Mesendoderm (in vitro differentiated cells): ENCODE measurements around the gene BRDT.

Experiments
- DNase-seq: peaks from one replicate; pipeline ENCODE4 v3.0.0; 2013
- H2AK5ac ChIP-seq: 2 replicates; pipeline ENCODE4 v1.6.1; 2013; ENCODE audit warnings: low read length, inconsistent platforms
- H2BK120ac ChIP-seq: 2 replicates; pipeline ENCODE4 v1.6.1; 2013; ENCODE audit warnings: low read depth, mild to moderate bottlenecking, low read length, moderate library complexity, mixed read lengths
- H2BK15ac ChIP-seq: replicated peaks from 2 replicates; pipeline ENCODE4 v1.6.1; 2013; ENCODE audit warnings: low read depth, mild to moderate bottlenecking, moderate library complexity
- H2BK5ac ChIP-seq: 2 replicates; pipeline ENCODE4 v1.6.1; 2013; ENCODE audit warnings: low read length, inconsistent platforms
- H3K18ac ChIP-seq: 2 replicates; pipeline ENCODE4 v1.6.1; 2013; ENCODE audit warnings: mild to moderate bottlenecking, low read length, mixed read lengths
- H3K23ac ChIP-seq: one replicate; pipeline ENCODE4 v1.6.1; 2013; ENCODE audit warnings: low read length
- H3K27ac ChIP-seq: 2 replicates; pipeline ENCODE4 v1.5.1; 2013; ENCODE audit warnings: low read depth, mild to moderate bottlenecking, inconsistent platforms, low read length, moderate library complexity
- H3K27me3 ChIP-seq: 2 replicates; pipeline ENCODE4 v1.6.1; 2013; ENCODE audit warnings: low read length, control low read depth, mild to moderate bottlenecking, inconsistent platforms; ENCODE audit not compliant: insufficient read depth, poor library complexity
- H3K36me3 ChIP-seq: 2 replicates; pipeline ENCODE4 v1.6.1; 2013; ENCODE audit warnings: low read length, inconsistent platforms; ENCODE audit not compliant: control insufficient read depth, insufficient read depth
- H3K4ac ChIP-seq: one replicate; pipeline ENCODE4 v1.6.1; 2013; ENCODE audit warnings: low read depth, mild to moderate bottlenecking, low read length, moderate library complexity
- H3K4me1 ChIP-seq: 2 replicates; pipeline ENCODE4 v1.6.1; 2013; ENCODE audit warnings: low read depth, low read length, inconsistent platforms; ENCODE audit not compliant: control insufficient read depth
- H3K4me2 ChIP-seq: 2 replicates; pipeline ENCODE4 v1.6.1; 2013; ENCODE audit warnings: low read length
- H3K4me3 ChIP-seq: 2 replicates; pipeline ENCODE4 v1.5.1; 2013; ENCODE audit warnings: mild to moderate bottlenecking, low read length
- H3K56ac ChIP-seq: one replicate; pipeline ENCODE4 v1.6.1; 2013; ENCODE audit warnings: low read length
- H3K79me1 ChIP-seq: 2 replicates; pipeline ENCODE4 v1.6.1; 2013; ENCODE audit warnings: low read length, inconsistent platforms
- H3K79me2 ChIP-seq: 2 replicates; pipeline ENCODE4 v1.6.1; 2013; ENCODE audit warnings: mild to moderate bottlenecking, low read length; ENCODE audit not compliant: control insufficient read depth, insufficient read depth
- H3K9ac ChIP-seq: 2 replicates; pipeline ENCODE4 v1.6.1; 2013; ENCODE audit warnings: low read length, inconsistent platforms
- H4K5ac ChIP-seq: one replicate; pipeline ENCODE4 v1.6.1; 2013; ENCODE audit warnings: low read length
- H4K8ac ChIP-seq: one replicate; pipeline ENCODE4 v1.6.1; 2013; ENCODE audit warnings: low read depth, mild to moderate bottlenecking, control low read depth, low read length, moderate library complexity
- WGBS: extraction: QIAGEN DNeasy Blood & Tissue Kit; methylation state at CpG from one replicate; pipeline ENCODE4 v1.1.7; 2013; ENCODE audit warnings: low lambda C conversion rate, missing lambda C conversion rate; ENCODE audit not compliant: insufficient coverage; ENCODE audit errors: extremely low coverage; 5-methylcytosine and 5-hydroxymethylcytosine counted together

BRDT gene

DNA sequence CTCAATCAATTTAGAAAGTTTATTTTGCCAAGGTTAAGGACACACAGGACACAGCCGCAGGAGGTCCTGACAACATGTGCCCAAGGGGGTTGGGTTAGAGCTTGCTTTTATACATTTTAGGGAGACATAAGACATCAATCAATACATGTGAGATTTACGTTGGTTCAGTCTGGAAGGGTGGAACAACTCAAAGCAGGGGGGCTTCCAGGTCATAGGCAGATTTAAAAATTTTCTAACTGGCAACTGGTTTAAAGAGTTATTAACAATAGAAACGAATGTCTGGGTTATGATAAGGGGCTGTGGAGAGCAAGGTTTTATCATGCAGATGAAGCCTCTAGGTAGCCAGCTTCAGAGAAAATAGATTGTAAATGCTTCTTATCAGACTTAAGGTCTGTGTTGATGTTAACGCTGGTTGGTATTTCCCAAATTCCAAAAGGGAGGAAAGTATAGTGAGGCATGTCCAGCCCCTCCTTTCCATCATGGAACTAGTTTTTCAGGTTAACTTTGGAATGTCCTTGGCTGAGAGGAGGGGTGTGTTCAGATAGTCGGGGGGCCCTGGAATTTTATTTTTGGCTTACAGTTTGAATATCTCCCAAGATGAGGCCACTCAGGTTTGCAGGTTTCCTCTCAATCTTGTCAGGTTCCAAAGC lies 32.3 kb upstream of the BRDT start:
- Histone ChIP-seq H2AK5ac (no peak overlapping the region), H3K9ac (no peak overlapping the region), H4K8ac (no peak overlapping the region), H3K79me1 (no peaks in the 10 kb centered on the region), H3K18ac (no peak overlapping the region), H2BK15ac (no peak overlapping the region), H3K27me3 (no peaks in the 10 kb centered on the region), H3K56ac (no peak overlapping the region), H3K27ac (no peak overlapping the region), H3K23ac (no peak overlapping the region), H3K4me1 (no peaks in the 10 kb centered on the region), H3K4me3 (no peak overlapping the region), H2BK120ac (no peak overlapping the region), H3K79me2 (no peaks in the 10 kb centered on the region), H4K5ac (no peak overlapping the region), H3K36me3 (no peaks in the 10 kb centered on the region), H3K4me2 (no peak overlapping the region), H2BK5ac (no peak overlapping the region), H3K4ac (no peak overlapping the region)
- no CpG with 5 or more reads among the region's 5 CpGs for WGBS
- peak; percentile 61 for DNase-seq

DNA sequence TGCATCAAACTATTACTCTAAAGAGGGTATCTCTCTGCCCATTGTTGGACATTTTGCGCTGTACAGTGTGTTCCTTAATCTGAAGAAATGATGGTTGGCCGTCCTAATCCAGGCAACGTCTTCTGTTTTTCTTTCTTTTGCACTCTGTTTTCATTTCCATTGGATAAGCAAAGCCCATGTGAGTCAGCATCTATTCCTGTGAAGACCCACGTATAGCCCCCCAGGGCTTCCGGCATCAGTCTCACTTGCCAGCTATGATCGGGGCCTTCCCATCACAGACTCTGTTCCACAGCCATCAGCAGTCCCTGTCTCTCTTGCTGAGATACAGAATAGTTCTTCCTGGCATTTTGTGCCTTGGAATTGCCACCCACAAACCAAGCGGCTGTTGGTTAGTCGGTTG lies 29.2 kb upstream of the BRDT start:
- H2BK5ac ChIP-seq = no peak overlapping the region
- H2BK15ac ChIP-seq = no peak overlapping the region
- no peaks in the 10 kb centered on the region for H3K4me1 ChIP-seq
- H3K9ac ChIP-seq = no peak overlapping the region
- no peak overlapping the region for H3K4me2 ChIP-seq
- H3K36me3 ChIP-seq = no peaks in the 10 kb centered on the region
- H3K4ac ChIP-seq = no peak overlapping the region
- H3K56ac ChIP-seq = no peak overlapping the region
- H3K79me1 ChIP-seq = no peaks in the 10 kb centered on the region
- no peak overlapping the region for H2AK5ac ChIP-seq
- no peak overlapping the region for H4K5ac ChIP-seq
- H3K23ac ChIP-seq = no peak overlapping the region
- H3K79me2 ChIP-seq = no peaks in the 10 kb centered on the region
- no peak overlapping the region for H3K18ac ChIP-seq
- no peak overlapping the region for H2BK120ac ChIP-seq
- H4K8ac ChIP-seq = no peak overlapping the region
- H3K27me3 ChIP-seq = no peaks in the 10 kb centered on the region
- DNase-seq = no peak
- WGBS = no CpG with 5 or more reads among the region's 8 CpGs
- H3K27ac ChIP-seq = no peak overlapping the region
- H3K4me3 ChIP-seq = no peak overlapping the region

GRCh38 chr1:91924146-91924545 lies 25.1 kb upstream of the BRDT start:
- no CpG with 5 or more reads among the region's 2 CpGs for WGBS

DNA sequence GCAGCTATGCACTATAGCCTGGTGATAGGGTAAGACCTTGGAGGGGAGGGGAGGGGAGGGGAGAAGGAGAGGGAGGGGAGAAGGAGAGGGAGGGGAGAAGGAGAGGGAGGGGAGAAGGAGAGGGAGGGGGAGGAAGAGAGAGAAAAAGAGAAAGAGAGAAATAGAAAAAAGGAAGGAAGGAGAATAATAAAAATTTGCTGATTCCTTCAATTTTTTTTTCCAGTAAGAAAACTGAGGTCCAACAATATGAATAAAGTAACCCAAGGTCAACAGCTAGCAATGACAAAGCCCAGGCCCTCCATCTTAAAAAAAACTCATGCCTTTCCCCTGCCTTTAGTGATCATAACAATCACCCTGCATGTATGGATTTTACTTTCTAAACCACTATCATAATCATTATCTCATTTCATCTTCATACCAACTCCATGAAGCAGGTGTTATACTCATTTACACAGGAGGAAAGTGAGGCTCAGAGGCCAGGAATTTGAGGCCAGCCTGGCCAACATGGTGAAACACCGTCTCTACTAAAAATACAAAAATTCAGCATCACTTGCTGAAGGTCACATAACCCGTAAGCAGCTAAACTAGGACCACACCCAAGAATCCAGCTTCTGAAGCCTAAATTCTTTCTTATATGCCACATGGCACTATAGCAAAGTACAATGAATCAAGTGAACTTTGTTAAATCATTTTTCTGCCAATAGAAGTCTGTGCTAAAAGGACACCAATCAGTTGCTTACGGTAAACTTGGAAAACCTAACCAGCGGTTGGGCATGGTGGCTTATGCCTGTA lies 23.4 kb upstream of the BRDT start:
- H3K18ac ChIP-seq = no peak overlapping the region
- no peak overlapping the region for H4K8ac ChIP-seq
- H3K27me3 ChIP-seq = no peaks in the 10 kb centered on the region
- H3K79me1 ChIP-seq = no peaks in the 10 kb centered on the region
- H2BK15ac ChIP-seq = no peak overlapping the region
- H3K4ac ChIP-seq = no peak overlapping the region
- no peak overlapping the region for H3K4me3 ChIP-seq
- no peak overlapping the region for H3K23ac ChIP-seq
- H2BK5ac ChIP-seq = no peak overlapping the region
- H4K5ac ChIP-seq = no peak overlapping the region
- no peak overlapping the region for H3K4me2 ChIP-seq
- H3K36me3 ChIP-seq = no peaks in the 10 kb centered on the region
- H3K4me1 ChIP-seq = no peaks in the 10 kb centered on the region
- H3K56ac ChIP-seq = no peak overlapping the region
- no CpG with 5 or more reads among the region's 4 CpGs for WGBS
- H3K79me2 ChIP-seq = no peaks in the 10 kb centered on the region
- H3K9ac ChIP-seq = no peak overlapping the region
- H2BK120ac ChIP-seq = no peak overlapping the region
- H2AK5ac ChIP-seq = no peak overlapping the region
- no peak for DNase-seq
- H3K27ac ChIP-seq = no peak overlapping the region

More at GRCh38 chr1:91924146-91924545, 25.1 kb upstream of the BRDT start:
- H3K18ac ChIP-seq = no peak overlapping the region
- no peak overlapping the region for H4K8ac ChIP-seq
- no peaks in the 10 kb centered on the region for H3K36me3 ChIP-seq
- H3K27me3 ChIP-seq = no peaks in the 10 kb centered on the region
- H2BK15ac ChIP-seq = no peak overlapping the region
- H3K79me2 ChIP-seq = no peaks in the 10 kb centered on the region
- H2AK5ac ChIP-seq = no peak overlapping the region
- no peaks in the 10 kb centered on the region for H3K79me1 ChIP-seq
- H3K23ac ChIP-seq = no peak overlapping the region
- no peak overlapping the region for H3K27ac ChIP-seq
- H2BK120ac ChIP-seq = no peak overlapping the region
- no peaks in the 10 kb centered on the region for H3K4me1 ChIP-seq
- H3K56ac ChIP-seq = no peak overlapping the region
- no peak overlapping the region for H3K4ac ChIP-seq
- no peak overlapping the region for H3K9ac ChIP-seq
- H2BK5ac ChIP-seq = no peak overlapping the region
- DNase-seq = no peak
- H4K5ac ChIP-seq = no peak overlapping the region
- H3K4me2 ChIP-seq = no peak overlapping the region
- no peak overlapping the region for H3K4me3 ChIP-seq

DNA sequence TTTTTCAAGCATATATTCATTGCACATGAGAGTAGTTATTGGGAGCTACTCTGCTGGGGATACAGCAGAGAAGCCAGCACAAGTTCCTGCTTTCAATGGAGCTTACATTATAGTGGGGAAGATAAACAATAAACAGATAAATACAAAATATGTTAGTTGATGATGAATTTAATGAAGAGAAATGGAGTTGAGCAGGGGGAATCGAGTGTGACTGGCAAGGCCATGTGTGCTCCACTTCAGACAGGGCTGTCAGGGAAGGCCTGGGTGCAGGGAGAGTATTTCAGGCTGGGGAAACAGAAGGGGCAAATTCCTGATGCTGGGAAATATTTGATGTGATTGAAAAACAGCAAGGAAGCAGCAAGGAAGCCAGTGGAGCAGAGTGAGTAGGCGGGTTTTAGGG lies 21.2 kb upstream of the BRDT start:
- 100% methylated on average over 1 of the region's 2 CpGs for WGBS
- no peak overlapping the region for H2BK5ac ChIP-seq
- H4K5ac ChIP-seq = no peak overlapping the region
- H2BK120ac ChIP-seq = no peak overlapping the region
- no peak for DNase-seq
- no peak overlapping the region for H3K23ac ChIP-seq
- H3K4me2 ChIP-seq = no peak overlapping the region
- H3K79me1 ChIP-seq = no peaks in the 10 kb centered on the region
- no peak overlapping the region for H3K4ac ChIP-seq
- H3K9ac ChIP-seq = no peak overlapping the region
- H3K56ac ChIP-seq = no peak overlapping the region
- H4K8ac ChIP-seq = no peak overlapping the region
- H3K4me1 ChIP-seq = no peaks in the 10 kb centered on the region
- no peaks in the 10 kb centered on the region for H3K36me3 ChIP-seq
- no peak overlapping the region for H2AK5ac ChIP-seq
- no peaks in the 10 kb centered on the region for H3K79me2 ChIP-seq
- no peak overlapping the region for H3K27ac ChIP-seq
- H3K18ac ChIP-seq = no peak overlapping the region
- H3K27me3 ChIP-seq = no peaks in the 10 kb centered on the region
- H2BK15ac ChIP-seq = no peak overlapping the region
- no peak overlapping the region for H3K4me3 ChIP-seq
